Smooth muscle cell of trachea (primary cell): ENCODE results near the gene BEND6. TPM values are rescaled to one million over a fixed set of nuclear protein-coding genes. Genes with fewer than 3 reads are reported as not detected.

Experiments
- total RNA-seq: library from RNA; depleted of rRNA; stranded (reverse); fragments of >200 nt; gene quantifications from 2 replicates; pipeline ENCODE4 v1.2.1, GENCODE V29; 2014

The BEND6 gene, protein sequence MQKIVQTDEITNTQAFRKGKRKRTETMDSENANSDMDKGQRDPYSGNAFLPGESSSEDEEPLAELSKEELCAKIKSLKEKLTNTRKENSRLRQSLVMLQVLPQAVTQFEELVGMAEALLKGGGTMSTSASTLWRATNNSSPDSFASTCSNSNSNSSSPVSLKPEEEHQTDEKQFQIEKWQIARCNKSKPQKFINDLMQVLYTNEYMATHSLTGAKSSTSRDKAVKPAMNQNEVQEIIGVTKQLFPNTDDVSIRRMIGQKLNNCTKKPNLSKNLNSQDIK
- 7.7 and 17.7 TPM in 2 replicates for total RNA-seq

DNA sequence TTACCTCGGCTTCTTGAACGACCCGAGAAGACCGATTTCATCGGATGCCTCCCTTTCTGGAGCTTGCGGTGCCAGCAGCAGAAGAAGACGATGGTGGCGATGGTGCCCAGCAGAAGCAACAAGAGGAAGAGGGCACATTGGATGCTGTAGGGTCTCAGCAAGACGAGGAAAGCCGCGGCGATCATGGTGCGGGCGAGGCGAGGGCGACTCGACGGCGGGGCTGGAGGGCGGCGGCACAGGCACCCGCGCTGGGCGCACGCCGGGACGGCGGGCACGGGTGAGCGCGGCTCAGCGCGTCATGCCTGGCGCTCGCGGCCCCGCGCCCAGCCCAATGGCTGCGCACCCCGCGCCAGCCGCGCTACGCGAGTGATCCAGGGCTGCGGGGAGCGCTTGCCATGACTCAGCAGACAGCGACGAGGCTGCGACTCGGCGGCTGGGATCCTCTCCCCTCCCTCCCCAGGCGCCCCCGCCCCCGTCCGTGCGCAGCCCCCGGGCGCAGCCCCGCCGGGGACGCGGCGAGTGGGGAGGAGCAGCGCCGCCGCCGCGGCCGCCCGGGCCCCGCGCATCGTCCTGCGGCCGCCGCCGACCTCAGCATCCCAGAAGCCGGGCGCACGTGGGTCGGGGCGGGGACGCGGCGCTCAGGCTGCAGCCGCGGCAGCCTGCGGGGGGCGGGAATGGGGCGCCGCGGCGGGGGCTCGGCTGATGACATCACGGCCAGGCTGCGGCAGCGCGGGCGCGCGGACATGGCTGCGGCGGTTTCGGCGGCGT lies at the start of gene BEND6:
BEND6 (plus strand) TSS at position 705 of the 768 bp plus-strand sequence. CDS start 26,704 bp downstream, outside the sequence.

DNA sequence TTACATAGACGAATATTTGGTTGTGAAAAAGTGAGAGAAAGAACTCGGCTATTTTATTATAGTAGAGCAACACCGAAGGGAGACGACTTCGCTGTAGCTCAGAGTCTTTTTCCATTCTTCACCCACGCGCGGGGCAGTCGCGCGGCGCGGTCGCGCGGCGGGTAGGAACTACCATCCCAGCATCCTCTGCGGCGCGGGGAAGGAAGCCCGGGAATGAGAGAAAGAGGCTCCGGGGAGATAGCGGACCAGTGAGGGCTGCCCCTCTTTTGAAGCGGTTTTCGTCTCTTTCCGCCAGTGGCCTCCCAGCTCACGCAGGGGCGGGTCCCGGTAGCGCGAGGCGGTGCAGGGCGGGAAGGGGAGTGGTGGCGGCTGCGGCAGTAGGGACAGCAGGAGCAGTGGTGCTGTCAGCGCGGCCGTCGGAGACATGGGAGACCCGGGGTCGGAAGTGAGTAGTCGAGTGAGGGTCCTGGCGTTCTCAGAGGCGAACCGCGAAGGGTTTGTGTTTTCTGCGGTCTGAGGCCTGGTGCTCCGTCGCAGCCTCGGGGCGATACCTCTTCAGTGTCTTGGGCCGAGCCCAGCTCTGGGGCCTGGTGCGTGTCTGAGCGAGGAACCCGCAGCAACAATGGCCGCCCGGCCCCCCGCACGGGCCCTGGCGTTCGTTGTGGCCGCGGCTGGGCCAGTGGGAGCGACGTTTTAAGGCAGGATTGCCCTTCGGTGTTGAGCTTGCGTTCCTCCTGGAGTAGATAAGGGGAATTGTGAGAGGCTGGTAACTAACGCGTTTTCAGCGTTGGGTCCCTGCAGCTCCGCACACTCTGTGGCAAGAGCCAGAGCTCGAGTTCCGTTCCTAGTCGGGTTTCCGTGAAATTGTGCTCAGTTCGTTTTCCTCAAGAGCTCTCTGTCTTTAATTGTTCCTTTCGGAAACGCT lies 91.7 kb downstream of the BEND6 start, which contains the start of gene KIAA1586:
KIAA1586 (plus strand) TSS at position 362 of the 925 bp plus-strand sequence; CDS start at position 425, 63 bp downstream.

Other genes starting within 250 kb of the BEND6 start
- gene KIAA1586, start 91.6 kb downstream of the BEND6 start, total RNA-seq = 10.6 and 14.4 TPM in 2 replicates
- 62.0 and 70.0 TPM in 2 replicates for gene ZNF451, start 135.1 kb downstream of the BEND6 start, total RNA-seq
- gene BAG2, start 217.2 kb downstream of the BEND6 start, total RNA-seq = 23.4 and 25.5 TPM in 2 replicates